Stimulated activated CD8-positive, alpha-beta memory T cell treated with anti-CD3 and anti-CD28 coated beads, Interleukin-12 subunit alpha, Interleukin-12 subunit beta, amount 100 ng/mL, for 1 hour (primary cell): ENCODE measurements around the gene LYZL6.

ENCODE experiments used
- DNase-seq: peaks from one replicate; pipeline ENCODE4 v3.0.0-alpha.2; 2020; ENCODE audit warnings: low read depth

The LYZL6 gene

DNA sequence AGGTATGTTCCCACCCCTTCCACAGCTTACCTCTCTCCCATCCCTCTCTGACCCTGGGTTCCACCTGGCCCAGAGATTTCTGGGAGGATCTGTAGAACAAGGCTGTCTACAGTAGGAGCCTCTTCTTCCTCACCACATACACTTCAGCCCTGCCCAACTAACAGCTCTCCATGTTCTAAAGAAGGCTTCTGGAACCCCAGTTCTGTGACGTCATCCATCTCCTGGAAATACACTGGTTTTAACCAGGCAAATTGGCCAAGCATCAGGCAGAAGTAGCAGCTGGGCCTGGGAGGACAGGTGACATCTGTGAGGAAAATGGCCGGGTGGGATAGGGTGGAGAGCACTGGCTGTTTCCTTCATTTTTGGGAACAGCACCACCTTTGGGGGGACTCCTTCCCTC lies at the start of gene LYZL6:
LYZL6 (minus strand) TSS at position 177 of the 400 bp plus-strand sequence. CDS start 4,357 bp downstream, outside the sequence.
- no peak for DNase-seq

DNA sequence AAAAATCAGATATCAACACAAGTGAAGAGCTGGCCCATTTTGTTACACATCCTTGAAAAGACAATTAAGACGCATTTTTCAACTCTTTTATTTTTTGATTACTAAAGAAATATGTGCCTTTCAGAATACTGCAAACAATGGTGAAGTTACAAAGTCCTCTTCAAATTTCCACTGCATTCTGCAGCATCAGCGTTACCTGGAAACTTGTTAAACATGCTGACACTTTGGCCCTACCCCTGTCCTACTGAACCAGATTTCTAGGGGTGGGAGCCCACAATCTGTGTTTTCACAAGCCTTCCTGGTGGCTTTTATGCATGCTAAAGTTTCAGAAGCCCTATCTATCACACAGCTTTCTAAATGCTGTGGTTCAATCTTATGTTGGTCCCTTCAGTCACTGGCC lies 47.6 kb upstream of the LYZL6 start:
- no peak for DNase-seq

DNA sequence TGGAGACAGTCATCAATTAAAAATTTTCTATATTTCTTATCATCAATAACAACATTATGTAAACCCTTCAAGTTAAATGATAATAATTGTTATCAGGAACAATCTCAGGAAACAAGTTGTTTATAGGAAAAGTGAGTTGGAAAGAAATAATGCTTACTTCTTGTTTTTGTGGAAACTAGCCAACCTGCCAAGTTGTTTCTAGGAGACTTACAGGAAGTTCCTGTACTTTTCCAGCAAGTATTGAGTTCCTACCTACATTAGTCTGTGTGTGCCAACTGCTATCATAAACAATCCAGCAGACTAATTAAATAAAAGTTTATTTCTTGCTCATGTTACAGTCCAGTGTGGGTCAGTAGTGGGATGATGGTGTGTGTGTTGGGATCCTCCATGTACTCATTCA lies 44.7 kb upstream of the LYZL6 start:
- no peak for DNase-seq

GRCh38 chr17:35986643-35987042 lies 43.1 kb upstream of the LYZL6 start, which contains the start of gene CCL14:
TSS of gene CCL14 (minus strand) at chr17:35986729. CDS start at chr17:35986649, 80 bp downstream.
- DNase-seq = no peak

- DNase-seq = no peak
These were observed 40.6 kb upstream of the LYZL6 start for GRCh38 chr17:35984140-35984539.

DNA sequence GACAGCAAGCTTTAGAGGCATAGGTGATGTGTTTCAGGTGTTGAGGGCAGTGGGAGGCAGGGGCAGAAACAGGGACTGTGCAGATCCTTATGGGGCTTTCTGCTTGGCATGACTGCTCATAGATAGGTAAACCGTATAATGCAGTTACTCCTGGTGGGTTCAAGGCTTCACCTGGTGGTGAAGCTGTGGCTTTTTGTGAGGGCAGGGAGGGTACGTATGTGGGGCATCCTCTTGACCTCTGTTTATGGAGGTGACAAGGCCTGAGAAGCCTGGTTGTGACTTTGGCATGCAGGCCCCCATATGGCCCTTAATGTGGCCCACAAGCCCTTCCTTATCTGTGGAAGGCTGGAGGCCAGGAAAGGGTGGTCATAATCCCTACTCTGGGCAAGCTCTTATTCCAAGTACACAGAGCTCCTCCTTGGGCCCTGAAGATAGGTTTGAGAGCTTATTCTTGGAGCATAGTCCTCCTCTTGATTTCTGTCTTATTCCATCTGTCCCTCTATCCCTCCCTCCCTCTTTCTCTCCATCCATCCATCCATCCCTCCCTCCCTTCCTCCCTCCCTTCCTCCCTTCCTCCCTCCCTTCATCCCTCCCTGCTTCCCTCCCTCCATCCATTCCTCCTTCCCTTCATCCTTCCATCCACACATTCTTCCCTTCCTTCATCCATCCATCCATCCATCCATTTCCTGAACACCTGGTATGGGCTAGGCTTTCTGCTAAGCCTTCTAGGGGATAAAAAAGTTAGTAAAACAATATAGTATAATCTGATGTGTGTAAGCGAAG lies 39.1 kb upstream of the LYZL6 start:
- DNase-seq = no peak

DNA sequence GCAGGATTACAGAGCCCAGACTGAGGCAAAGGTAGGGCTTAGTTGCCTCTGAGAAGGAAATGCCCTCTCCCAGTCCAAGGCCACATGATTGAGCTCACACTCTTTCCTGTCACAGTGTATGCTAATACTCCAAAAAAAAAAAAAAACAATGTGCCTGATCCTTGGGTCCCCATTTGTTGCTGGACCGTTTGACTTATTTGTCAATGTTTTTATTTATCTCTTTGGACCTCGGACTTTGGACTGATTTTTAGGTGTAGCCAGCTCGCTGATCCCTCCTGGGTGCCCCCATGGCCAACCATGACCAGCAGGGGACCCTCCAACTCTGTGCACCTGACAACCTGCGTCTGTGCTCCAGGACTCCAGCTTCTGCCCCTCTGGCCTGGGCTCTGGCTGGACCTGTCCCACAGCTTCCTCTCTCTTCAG lies 38.4 kb upstream of the LYZL6 start:
- DNase-seq = no peak

GRCh38 chr17:35981246-35981645 lies 37.7 kb upstream of the LYZL6 start, which contains the start of gene CCL16:
TSS of gene CCL16 (minus strand) at chr17:35981497. CDS start at chr17:35981420, 77 bp downstream.
- no peak for DNase-seq

DNA sequence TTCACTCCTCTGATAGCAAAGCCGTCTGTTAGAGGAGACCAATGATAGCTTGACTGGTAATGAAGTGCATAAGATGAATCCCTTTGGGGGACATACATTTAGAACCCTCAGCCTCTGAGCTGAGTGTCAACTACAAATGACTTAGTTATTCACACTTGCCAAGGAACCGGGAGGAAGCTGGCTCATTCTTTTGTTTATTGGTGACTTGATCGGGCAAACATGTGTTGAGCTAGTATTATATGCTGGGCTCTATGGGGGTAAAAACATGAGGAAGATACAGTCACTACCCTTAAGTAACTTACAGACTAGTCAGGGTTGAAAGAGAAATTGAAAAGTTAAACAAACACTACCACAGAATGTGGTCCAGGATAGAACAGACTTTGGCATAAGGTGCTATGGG lies 34.8 kb upstream of the LYZL6 start:
- no peak for DNase-seq

GRCh38 chr17:35977509-35977908 lies 34.0 kb upstream of the LYZL6 start:
- no peak for DNase-seq

DNA sequence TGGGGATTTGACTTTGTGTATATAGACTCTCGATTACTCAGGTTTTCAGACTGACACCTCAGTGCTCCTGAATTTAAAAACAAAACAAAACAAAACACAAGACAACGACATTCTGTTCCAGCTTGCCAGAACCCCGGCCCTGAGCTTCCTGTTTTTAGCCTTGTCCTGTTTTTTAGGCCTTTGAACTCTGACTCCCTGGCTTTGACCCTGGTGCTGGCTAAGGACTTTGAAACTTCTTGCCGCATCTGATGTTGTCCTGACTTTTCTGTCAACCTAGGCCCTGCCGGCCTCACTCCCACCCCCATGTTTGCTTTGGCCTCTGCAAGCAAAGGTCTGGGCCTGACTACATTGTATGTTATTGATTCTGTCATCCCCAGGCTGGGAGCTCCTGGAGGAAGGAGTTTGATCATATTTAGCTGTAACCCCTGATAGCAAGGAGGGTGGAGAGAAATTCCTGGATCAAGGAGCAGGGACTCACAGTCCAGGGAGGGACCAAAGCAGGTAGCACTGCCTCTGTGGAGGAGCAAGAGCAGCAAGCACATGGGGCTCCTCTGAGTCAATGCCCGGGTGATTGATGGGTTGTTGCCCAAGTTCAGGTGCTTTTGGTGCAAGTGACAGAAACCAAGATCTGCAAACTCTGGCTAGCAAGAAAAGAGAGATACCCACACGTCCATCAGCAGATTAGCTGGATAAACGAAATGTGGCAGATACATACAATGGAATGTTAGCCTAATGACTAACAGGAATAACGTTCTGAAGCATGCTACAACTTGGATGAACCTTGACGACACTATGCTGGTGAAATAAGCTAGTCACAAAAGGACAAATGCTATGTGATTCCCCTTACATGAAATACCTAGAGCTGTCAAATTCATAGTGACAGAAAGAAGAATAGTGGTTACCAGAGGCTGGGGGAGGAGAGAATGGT lies 30.1 kb upstream of the LYZL6 start:
- DNase-seq = no peak

GRCh38 chr17:35972945-35973332 lies 29.4 kb upstream of the LYZL6 start:
- no peak for DNase-seq

DNA sequence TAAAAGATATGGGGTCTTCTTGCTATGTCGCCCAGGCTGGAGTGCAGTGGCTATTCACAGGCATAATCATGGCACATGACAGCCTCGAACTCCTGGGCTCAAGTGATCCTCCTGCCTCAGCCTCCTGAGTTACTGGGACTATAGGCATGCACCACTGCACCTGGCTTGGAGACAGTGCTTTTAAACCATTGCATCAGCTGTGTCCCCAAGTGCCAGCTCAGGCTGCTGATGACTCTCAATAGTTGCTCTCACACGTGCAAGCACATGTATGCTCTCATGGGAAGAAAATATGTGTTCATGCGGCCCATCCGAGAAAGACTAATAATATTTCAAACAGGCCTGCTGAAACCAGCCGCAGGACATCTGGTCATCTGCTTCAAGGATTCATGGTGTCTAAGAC lies 29.0 kb upstream of the LYZL6 start:
- DNase-seq = no peak

DNA sequence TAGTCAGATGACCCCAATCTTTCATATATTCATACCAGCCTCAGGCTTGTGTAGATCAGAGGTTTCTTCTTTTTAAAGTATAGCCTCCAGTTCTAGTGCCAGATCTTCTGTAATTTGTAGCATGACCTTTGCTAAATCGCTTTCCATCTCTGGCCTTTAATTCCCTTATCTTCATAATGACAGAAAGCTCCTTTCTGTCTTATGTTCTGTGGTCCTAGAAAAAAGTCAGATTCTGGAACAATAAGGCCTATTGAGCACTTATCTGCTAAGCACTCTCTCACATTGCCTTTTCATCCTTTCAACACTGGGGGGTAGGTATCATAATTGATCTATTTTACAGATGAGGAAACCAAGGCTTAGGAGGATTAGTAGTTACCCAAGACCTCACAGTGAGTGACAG lies 28.6 kb upstream of the LYZL6 start:
- no peak for DNase-seq

GRCh38 chr17:35969558-35970380 lies 26.3 kb upstream of the LYZL6 start:
- peak; percentile 66 for DNase-seq

GRCh38 chr17:35968520-35969054 lies 25.1 kb upstream of the LYZL6 start:
- no peak for DNase-seq

DNA sequence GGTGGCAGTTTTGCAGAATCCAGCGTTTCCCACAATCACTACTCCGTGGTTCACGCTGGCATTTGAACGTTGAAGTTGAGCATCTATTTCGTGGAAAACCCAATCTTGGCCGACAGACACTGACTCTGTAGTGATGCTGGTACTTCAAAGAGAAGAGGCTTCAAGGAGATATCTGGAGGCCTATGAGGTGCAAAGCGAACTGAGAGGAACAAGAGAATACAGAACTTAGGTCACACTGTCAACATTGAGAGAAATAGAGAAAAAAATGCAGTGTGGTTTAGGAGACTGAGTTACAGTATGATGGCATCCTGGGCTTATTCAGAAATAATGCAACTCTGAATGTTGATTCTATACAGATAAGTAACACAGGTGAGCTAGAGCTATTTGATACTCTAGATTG lies 21.8 kb upstream of the LYZL6 start:
- no peak for DNase-seq

- no peak for DNase-seq
These were observed 20.1 kb upstream of the LYZL6 start for GRCh38 chr17:35963663-35964062.

DNA sequence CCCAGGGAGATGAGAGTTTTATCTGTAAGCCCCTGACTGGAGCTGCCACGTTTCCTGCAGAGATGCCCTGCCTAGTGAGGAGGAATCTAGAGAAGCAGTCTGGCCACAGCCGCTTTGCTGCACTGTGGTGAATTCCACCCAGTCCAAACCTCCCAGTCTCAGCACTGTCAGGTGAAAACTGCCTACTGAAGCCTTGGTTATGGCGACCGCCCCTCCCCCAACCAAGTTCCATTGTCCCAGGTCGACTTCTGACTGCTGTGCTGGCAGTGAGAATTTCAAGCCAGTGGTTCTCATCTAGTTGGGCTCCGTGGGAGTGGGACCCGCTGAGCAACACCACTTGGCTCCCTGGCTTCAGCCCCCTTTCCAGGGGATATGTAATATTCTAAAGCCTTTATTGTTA lies 10.2 kb upstream of the LYZL6 start:
- DNase-seq = no peak

GRCh38 chr17:35949401-35949800 lies 5.9 kb upstream of the LYZL6 start:
- DNase-seq = no peak

DNA sequence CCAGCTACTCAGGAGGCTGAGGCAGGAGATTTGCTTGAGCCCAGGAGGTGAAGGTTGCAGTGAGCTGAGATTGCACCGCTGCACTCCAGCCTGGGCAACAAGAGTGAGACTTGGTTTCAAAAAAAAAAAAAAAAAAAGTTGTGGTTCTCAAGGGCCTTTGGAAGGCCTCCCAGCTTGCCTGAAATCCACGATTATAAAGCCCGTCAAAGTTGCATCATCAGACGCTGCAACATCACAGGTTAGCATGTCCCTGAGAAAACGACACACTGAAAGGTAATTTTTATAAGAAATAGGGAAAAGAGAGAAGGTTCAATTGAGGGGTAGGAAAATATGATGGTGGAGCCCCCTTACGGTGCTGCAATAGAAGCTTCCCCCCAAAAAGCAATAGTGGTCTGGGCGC lies 4.6 kb upstream of the LYZL6 start:
- no peak for DNase-seq

DNA sequence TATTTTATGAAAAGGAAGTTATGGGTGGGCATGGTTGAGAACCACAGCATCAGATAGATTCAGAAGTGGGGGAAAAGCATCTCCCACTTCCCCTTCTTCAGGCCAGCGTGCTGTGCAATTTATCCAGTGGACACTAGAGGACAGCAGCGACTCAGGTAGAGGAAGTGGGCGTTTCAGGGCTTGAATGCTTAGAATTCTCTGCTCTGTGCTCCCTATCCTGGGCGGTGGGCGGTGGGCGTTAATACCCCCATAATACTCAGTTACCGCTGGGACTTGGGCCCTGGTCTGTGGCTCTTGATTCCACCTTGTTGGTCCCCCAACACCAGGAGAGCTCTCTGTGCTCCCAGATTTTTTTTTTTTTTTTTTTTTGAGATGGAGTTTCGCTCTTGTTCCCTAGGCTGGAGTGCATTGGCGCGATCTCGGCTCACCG lies 3.7 kb upstream of the LYZL6 start:
- DNase-seq = peak; percentile 24
